HG03175 (cell line): ENCODE data around the gene VAPA.

Experiments used
- ATAC-seq: cut with Tn5 transposase; IDR thresholded peaks from one replicate; pipeline ENCODE4 v1.9.1; 2021; ENCODE audit warnings: mild to moderate bottlenecking, moderate library complexity; ENCODE audit not compliant: unreplicated experiment

The VAPA gene

DNA sequence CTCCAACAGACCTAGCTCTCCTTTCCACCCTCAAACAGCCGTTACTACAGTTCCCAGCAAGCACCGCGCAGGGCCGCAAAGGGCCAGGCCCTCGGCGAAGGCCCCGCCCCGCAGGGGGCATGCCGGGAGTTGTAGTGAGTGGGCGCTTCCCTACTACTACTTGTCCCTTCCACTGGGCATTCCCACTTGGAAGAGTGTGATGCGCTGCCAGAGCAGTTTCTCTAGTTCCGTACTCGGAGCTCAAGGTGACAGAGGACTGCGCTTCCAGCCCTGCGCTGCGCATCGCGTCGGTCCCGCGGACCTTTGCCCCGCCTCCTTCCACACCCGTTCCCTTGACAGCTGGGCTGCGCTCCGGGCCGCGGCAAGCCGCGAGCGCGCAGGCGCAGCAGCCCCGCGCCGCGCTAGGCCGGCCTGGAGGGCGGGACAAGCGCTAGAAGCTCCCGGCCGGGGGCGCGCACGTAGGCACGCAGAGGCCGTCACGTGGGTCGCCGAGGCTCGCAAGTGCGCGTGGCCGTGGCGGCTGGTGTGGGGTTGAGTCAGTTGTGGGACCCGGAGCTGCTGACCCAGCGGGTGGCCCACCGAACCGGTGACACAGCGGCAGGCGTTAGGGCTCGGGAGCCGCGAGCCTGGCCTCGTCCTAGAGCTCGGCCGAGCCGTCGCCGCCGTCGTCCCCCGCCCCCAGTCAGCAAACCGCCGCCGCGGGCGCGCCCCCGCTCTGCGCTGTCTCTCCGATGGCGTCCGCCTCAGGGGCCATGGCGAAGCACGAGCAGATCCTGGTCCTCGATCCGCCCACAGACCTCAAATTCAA is at the start of gene VAPA:
TSS of gene VAPA (plus strand) at position 491 of the 808 bp plus-strand sequence. CDS start at position 732, 241 bp downstream.
- peak; percentile 84 for ATAC-seq

GRCh38 chr18:9865764-9866490 is 47.9 kb upstream of the VAPA start:
- ATAC-seq, result no peak

DNA sequence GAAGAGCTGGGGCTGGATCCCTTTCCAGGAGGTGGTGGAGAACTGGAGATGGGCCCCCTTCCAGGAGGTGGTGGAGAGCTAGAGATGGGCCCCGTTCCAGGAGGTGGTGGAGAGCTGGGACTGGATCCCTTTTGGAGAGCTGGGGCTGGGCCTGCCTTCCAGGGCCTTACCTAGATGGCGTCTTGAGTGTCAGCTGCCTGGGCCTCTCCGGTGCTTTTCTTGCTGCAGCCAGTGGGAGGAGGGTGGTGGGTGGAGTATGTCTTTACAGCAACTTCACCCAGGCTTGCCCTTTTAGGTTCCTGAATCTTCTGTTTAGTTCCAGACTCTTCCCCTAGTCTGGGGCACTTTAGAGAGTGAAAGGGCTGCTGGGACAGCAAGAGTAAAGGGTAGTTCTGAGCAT is 47.2 kb upstream of the VAPA start:
- ATAC-seq, result no peak

- no peak for ATAC-seq
Observed at GRCh38 chr18:9867071-9867594, 46.7 kb upstream of the VAPA start.

- no peak for ATAC-seq
Observed at GRCh38 chr18:9868857-9869714, 44.7 kb upstream of the VAPA start.

DNA sequence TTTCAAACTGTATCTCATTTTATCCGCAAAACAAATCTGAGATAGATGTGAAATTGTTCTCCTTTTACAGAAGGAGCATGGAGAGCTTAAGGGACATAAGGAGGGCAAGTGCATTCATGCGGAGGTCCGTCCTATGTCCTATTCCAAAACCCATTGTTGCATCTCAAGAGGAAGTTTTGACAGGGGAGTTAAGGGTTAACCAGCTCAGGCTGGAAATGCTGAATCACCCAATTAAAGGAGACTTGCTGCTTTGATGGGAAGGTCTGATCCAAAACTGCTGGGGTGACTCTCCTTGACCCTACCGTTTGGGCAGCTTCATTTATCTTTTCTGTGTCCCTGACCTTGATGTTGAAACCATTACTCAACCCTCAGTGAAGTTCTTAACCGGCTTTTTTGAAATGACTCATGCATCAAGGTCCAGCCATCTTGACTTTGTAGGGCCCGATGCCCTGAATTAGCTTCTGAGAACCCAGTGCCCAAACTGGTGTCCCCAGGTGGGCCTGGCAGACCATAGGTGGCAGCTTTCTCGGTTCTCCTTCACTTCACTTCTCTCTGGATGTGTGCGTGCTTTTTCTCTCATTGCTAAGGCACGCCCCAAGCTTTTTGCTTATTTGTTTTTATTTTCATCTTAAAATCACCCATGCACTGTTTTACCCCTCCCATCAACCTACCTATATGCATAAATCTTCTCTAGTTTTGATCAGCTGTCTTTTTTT is 43.9 kb upstream of the VAPA start:
- no peak for ATAC-seq

GRCh38 chr18:9870431-9871008 is 43.3 kb upstream of the VAPA start:
- ATAC-seq, result no peak

- ATAC-seq, result no peak
Observed at GRCh38 chr18:9871244-9871746, 42.5 kb upstream of the VAPA start.

DNA sequence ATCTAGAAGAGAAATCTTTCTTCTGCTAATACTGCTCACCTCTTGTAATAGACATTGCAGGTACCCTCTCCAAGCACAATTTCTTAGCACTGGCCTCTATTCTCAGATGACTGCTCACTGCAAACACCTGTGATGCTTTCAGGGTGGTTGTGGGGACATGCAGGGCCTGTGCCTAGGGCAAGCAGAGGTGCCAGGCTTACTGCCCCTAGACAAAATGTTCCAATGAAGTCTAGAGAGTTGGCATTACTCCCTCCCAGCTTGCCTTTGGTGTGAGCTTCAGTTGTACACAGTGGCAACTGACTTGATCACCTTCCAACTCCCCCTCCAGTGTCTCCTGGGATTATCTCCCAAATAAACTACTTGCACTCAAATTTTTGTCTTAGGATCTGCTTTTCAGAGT is 41.0 kb upstream of the VAPA start:
- no peak for ATAC-seq

GRCh38 chr18:9874728-9875127 is 39.1 kb upstream of the VAPA start:
- ATAC-seq, result no peak

GRCh38 chr18:9876212-9876866 is 37.5 kb upstream of the VAPA start:
- no peak for ATAC-seq

- ATAC-seq, result no peak
Observed at GRCh38 chr18:9876867-9877654, 36.8 kb upstream of the VAPA start.

DNA sequence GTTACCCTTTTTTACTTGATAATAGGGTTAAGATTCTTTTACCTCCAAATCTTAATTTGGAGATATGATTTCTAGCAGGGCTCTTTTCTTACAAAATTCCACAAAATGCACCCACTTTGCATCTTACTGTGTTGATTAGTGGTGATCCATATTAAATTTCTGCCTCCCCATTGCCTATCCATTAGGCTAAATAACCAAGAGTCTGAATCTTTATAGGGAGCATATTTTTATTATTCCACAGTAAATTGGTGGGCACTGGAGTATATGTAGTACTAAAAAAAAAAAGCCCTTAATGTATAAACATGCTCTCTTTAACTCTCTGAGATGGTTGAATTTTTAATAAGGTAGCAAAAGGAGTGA is 36.2 kb upstream of the VAPA start:
- no peak for ATAC-seq

DNA sequence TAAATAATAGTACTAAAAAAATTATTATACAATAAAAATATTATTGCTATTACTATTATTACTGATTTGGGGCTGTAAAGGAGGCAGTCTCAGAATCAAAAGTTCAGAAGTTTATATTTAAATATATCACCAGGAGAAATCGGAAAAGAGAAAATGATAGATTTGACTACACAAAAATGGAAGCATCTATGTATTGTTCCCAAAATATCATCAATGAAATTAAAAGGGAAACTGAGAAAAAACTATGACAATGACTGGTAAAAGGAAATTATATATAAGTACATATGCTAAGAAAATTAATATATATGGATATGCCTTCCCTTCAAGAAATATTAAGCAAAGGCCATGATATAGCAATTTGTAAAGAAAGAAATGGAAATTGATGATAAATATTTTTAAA is 35.7 kb upstream of the VAPA start:
- ATAC-seq, result no peak

GRCh38 chr18:9878783-9879242 is 35.0 kb upstream of the VAPA start:
- ATAC-seq, result no peak

DNA sequence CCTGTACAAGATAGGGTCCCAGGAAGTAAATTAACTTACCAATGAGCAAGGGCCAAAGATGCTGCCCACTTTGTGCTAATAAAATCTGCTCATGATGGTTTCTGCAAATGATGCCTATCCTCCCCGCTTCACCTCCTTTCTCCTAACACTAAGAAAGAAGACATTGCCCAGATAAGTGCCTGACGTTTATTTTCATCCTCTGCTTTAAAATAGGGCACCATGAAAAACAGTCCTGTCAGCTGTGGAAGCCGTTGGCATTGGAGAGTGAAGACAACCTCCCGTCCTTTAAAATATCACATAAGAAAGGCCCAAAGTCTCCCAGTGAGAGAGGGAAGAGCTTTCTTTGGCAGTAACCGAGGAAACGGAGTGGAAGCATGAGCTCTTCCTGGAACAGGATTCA is 29.7 kb upstream of the VAPA start:
- ATAC-seq, result no peak

DNA sequence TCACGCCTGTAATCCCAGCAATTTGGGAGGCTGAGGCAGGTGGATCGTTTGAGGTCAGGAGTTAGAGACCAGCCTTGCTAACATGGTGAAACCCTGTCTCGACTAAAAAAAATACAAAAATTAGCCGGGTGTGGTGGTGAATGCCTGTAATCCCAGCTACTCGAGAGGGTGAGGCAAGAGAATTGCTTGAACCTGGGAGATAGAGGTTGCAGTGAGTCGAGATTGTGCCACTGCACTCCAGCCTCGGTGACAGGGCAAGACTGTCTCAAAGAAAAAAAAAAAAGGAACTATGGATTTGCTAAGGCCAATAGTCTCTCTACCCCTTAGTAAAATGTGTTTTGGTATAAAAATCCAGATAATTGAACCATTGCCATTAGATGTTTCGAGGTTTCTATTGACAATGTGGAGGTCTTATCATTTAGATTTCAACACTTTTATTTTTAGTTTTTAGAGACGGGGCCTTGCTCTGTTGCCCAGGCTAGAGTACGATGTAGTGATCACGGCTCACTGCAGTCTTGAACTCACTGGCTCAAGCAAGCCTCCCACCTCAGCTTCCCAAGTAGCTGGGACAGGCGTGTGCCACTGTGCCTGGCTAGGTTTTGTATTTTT is 29.2 kb upstream of the VAPA start:
- no peak for ATAC-seq
